ENCODE results near the gene OR5D18.
"Not testable (repeated sequence)": the region's sequence is repeated elsewhere in the genome, so short reads cannot be mapped to it uniquely, and the experiment has no call there.

Gene OR5D18

DNA sequence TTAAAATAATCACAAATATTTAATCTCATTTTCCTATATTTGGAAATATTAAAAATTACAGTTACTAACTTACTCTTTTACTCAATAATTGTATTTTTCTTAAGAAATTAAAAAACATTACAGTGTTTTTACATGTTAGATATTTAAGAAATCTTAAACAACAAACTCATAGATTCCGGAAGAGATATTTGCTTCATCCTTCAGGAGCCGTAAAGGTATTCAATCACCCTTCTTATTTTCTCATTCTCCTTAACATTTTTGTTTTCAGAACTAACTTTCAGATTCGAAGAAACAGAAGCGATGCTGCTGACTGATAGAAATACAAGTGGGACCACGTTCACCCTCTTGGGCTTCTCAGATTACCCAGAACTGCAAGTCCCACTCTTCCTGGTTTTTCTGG is at the start of gene OR5D18:
Gene OR5D18 (plus strand): TSS at position 301 of the 400 bp plus-strand sequence. CDS start 0 bp downstream, at position 301.
- H3K9me3 Mint-ChIP-seq = peaks cover 8 to 11% of the 10 kb centered on the region in 2 donors
- DNase-seq (no peak), ATAC-seq (replicated peaks) (no peak)
- H3K4me3 Mint-ChIP-seq = no peak within 1 kb of the TSS
- H3K36me3 Mint-ChIP-seq = no peaks in the 10 kb centered on the region
- H3K4me1 Mint-ChIP-seq = no peaks in the 10 kb centered on the region
- H3K27me3 Mint-ChIP-seq = no peaks in the 10 kb centered on the region
- H3K27ac Mint-ChIP-seq = no peak within 1 kb of the TSS

DNA sequence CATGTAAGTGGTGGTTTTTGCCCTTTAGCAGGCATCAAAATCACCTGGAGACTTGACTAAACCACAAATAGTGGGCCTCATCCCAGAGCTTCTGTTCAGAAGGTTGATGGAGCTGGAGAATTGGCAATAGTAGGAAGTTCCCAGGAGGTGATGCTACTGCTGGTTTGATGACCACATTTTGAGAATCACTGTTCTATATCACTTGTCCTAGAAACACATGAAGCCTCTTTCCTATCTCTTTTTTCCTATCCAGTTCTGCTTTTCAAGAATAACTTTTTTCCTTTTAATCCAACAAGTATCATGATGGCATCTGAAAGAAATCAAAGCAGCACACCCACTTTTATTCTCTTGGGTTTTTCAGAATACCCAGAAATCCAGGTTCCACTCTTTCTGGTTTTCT is 46.3 kb upstream of the OR5D18 start, which contains the start of gene OR5D13:
Gene OR5D13 (plus strand): TSS at position 301 of the 400 bp plus-strand sequence. CDS start 0 bp downstream, at position 301.
- ATAC-seq (replicated peaks) (no peak), DNase-seq (no peak)
- Mint-ChIP-seq H3K9me3 (peaks cover 3 to 5% of the 10 kb centered on the region in 2 donors), H3K36me3 (no peaks in the 10 kb centered on the region), H3K4me3 (no peak within 1 kb of the TSS), H3K4me1 (no peaks in the 10 kb centered on the region), H3K27ac (no peak within 1 kb of the TSS), H3K27me3 (no peaks in the 10 kb centered on the region)

DNA sequence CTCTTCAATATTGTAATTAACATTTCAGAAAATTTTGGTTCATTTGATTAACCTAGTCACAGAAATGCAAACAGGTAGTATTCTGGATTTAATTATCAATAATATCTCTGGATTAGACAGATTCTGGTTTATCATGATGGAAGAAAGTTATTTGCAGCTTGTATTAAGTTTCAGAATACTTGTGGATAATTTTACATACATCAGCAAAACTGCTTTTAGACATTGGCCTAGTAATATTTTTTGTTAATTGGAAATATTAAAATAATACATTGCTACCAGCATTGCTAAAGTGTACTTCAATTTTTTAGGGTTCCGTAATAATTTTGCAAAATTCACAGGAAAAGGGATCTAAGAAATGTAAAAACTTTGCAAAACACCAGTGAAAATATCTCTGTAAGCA is 27.8 kb upstream of the OR5D18 start:
- Mint-ChIP-seq H3K36me3 (no peaks in the 10 kb centered on the region), H3K4me3 (no peak overlapping the region)
- ATAC-seq (replicated peaks) = no peak

DNA sequence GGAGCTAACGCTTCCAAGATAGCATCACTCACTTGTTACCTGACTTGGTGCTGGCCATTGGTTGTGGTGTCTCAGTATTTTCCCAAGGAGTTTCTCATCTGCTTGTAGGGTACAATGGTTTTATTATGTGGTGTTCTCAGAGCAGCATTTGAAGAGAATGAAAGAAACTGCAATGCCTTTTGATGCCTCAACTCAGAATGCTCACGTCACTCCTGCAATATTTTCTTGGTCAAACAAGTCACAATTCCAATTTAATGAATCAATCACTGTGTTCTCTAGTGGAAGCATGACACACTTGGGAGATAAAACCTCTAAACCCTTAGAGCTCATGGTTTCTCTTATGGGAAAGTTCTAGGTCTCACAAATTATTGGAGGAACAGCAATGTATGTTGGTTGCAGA is 26.1 kb upstream of the OR5D18 start:
- Mint-ChIP-seq H3K27me3 (no peaks in the 10 kb centered on the region), H3K4me3 (no peak overlapping the region), H3K4me1 (no peaks in the 10 kb centered on the region), H3K9me3 (peaks cover 5 to 6% of the 10 kb centered on the region in 2 donors), H3K36me3 (no peaks in the 10 kb centered on the region), H3K27ac (no peak overlapping the region)
- DNase-seq (no peak), ATAC-seq (replicated peaks) (no peak)

More for the DNA sequence above, 27.8 kb upstream of the OR5D18 start:
- Mint-ChIP-seq H3K9me3 (peaks cover 5 to 8% of the 10 kb centered on the region in 2 donors), H3K27ac (no peak overlapping the region), H3K4me1 (no peaks in the 10 kb centered on the region), H3K27me3 (no peaks in the 10 kb centered on the region)
- DNase-seq = no peak

DNA sequence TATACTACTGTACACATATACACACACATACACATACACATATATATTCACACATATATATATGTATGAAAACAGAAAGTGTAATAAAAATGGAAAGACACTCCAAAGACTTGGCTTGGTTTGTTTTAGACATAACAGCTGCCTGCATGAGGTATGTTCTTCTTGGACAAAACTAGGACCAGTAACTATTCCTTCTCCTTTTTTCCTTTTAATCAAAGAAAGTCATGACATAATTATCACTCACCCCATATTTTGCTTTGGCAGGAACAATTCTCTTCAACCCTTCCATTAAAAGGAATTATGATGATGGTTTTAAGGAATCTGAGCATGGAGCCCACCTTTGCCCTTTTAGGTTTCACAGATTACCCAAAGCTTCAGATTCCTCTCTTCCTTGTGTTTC is 24.2 kb upstream of the OR5D18 start, which contains the start of gene OR5D14:
Gene OR5D14 (plus strand): TSS at position 301 of the 400 bp plus-strand sequence. CDS start 0 bp downstream, at position 301.
- H3K4me1 Mint-ChIP-seq = no peaks in the 10 kb centered on the region
- no peaks in the 10 kb centered on the region for H3K36me3 Mint-ChIP-seq
- no peak for DNase-seq
- no peak within 1 kb of the TSS for H3K27ac Mint-ChIP-seq
- H3K27me3 Mint-ChIP-seq = no peaks in the 10 kb centered on the region
- H3K9me3 Mint-ChIP-seq = peaks cover 10 to 12% of the 10 kb centered on the region in 2 donors
- no peak within 1 kb of the TSS for H3K4me3 Mint-ChIP-seq
- no peak for ATAC-seq (replicated peaks)

DNA sequence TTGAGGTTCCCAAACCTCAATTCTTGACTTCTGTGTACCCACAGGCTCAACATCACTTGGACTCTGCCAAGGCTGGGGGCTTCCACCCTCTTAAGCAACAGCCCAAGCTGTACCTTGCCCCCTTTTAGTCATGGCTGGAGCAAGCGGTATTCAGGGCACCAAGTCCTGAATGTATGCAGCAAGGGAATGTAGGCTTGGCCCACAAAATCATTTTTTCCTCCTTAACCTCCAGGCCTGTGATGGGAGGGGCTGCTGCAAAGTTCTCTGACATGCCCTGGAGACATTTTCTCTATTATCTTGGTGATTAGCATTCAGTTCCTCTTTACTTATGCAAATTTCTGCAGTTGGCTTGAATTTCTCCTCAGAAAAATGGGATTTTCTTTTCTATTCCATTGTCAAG is 13.2 kb upstream of the OR5D18 start:
- Mint-ChIP-seq H3K36me3 (no peaks in the 10 kb centered on the region), H3K4me1 (no peaks in the 10 kb centered on the region), H3K4me3 (no peak overlapping the region), H3K27me3 (no peaks in the 10 kb centered on the region), H3K9me3 (peaks cover 18 to 22% of the 10 kb centered on the region in 2 donors), H3K27ac (no peak overlapping the region)
- no peak for ATAC-seq (replicated peaks)
- no peak for DNase-seq

DNA sequence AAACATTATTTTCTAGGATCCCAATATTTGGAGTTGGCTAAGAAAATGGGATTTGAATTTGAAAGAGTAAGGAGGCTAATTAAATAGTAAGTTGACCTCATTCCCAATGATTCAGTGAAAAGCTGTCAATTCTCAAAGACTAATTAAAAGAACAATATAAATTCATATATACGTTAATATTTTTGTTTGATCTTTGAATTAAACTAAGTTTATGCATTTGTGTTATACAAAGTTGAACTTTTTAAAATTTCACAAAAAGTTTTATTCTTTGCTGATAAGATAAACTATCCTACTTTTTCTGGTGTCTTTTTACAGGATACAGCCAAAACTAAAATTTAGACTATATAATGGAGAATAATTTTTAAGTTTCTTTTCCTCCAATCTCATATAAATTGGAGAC is 8.4 kb upstream of the OR5D18 start, which contains the start of gene OR5L1:
Gene OR5L1 (plus strand): TSS at position 301 of the 400 bp plus-strand sequence. CDS start 100 bp downstream, outside the sequence.
- H3K9me3 Mint-ChIP-seq = peaks cover 11 to 14% of the 10 kb centered on the region in 2 donors
- no peaks in the 10 kb centered on the region for H3K4me1 Mint-ChIP-seq
- no peak for ATAC-seq (replicated peaks)
- no peak within 1 kb of the TSS for H3K4me3 Mint-ChIP-seq
- H3K27me3 Mint-ChIP-seq = no peaks in the 10 kb centered on the region
- no peak for DNase-seq
- H3K27ac Mint-ChIP-seq = no peak within 1 kb of the TSS
- no peaks in the 10 kb centered on the region for H3K36me3 Mint-ChIP-seq

DNA sequence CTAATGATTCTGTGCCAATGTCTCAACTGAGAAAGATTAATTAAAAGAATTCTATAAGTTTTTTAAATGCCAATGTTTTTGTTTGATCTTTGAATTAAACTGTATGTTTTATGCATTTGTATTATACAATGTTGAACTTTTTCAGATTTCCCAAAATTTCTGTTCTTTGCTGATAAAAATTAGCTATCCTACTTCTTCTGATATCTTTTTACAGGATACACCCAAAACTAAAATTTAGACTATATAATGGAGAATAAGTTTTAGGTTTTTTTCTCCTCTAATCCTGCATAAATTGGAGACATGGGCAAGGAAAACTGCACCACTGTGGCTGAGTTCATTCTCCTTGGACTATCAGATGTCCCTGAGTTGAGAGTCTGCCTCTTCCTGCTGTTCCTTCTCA is 7.5 kb downstream of the OR5D18 start, which contains the start of gene OR5L2:
Gene OR5L2 (plus strand): TSS at position 301 of the 400 bp plus-strand sequence. CDS start 0 bp downstream, at position 301.
- Mint-ChIP-seq H3K27ac (no peak within 1 kb of the TSS), H3K36me3 (no peaks in the 10 kb centered on the region), H3K4me3 (no peak within 1 kb of the TSS), H3K27me3 (no peaks in the 10 kb centered on the region), H3K4me1 (no peaks in the 10 kb centered on the region), H3K9me3 (peaks cover 4 to 6% of the 10 kb centered on the region in 2 donors)
- DNase-seq (no peak), ATAC-seq (replicated peaks) (no peak)

DNA sequence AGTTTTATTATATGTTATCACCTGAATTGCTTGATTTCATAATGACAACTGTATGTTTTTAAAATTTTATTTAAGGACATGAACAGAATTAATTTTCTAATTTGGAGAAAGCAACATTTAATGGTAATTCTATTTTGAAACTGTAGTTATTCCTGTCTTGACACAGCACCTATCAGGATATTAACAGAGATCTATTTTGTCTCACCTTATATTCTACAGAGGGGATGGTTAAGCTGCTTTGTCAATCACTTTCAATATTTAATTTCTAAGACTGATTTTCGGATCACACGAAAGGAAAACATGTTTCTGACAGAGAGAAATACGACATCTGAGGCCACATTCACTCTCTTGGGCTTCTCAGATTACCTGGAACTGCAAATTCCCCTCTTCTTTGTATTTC is 19.0 kb downstream of the OR5D18 start, which contains the start of gene OR5D16:
Gene OR5D16 (plus strand): TSS at position 301 of the 400 bp plus-strand sequence. CDS start 0 bp downstream, at position 301.
- DNase-seq (no peak), ATAC-seq (replicated peaks) (no peak)
- H3K4me1 Mint-ChIP-seq = no peaks in the 10 kb centered on the region
- H3K27ac Mint-ChIP-seq = no peak within 1 kb of the TSS
- H3K36me3 Mint-ChIP-seq = no peaks in the 10 kb centered on the region
- no peaks in the 10 kb centered on the region for H3K27me3 Mint-ChIP-seq
- H3K9me3 Mint-ChIP-seq = peaks cover 8 to 10% of the 10 kb centered on the region in 2 donors
- H3K4me3 Mint-ChIP-seq = no peak within 1 kb of the TSS

DNA sequence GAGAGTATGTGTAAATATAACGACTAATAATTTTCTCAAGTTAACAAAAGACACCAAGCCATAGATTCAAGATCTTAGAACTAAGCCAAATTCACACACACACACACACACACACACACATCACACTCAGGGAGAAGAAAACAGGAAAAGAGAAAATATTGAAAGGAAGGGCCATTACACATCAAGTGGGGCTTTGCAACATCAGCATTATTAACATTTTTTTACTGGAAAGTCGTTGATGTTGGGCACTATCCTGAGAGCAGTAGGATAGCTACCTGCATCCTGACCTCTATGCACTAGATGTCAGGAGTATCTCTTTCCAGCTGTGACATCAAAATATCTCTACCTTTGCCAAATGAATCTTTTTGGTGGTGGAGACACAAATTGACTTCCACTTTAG is 28.0 kb downstream of the OR5D18 start:
- no peak overlapping the region for H3K4me3 Mint-ChIP-seq
- no peak overlapping the region for H3K27ac Mint-ChIP-seq
- H3K4me1 Mint-ChIP-seq = no peaks in the 10 kb centered on the region
- no peak for ATAC-seq (replicated peaks)
- no peaks in the 10 kb centered on the region for H3K27me3 Mint-ChIP-seq
- peaks cover 0 to 3% of the 10 kb centered on the region in 2 donors for H3K9me3 Mint-ChIP-seq
- DNase-seq = no peak
- no peaks in the 10 kb centered on the region for H3K36me3 Mint-ChIP-seq

DNA sequence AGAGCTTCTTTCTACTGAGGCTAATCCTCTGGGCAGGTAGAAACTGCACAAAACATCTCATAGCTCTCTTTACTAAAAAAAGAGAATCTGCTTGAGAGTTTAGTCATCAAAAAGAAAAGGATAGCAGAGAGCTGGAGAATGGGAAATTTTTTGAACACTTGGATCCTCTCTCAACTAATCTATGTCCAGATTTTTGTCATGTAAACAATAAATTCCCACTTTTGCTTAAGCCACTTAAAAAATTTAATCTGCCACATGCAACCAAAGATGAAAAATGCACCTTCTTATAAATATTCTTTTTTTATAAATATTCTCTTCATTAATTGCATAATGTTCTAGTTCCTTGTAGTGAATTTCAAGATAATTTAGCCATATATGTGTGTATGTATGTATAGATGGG is 29.6 kb downstream of the OR5D18 start:
- ATAC-seq (replicated peaks) (no peak), DNase-seq (no peak)
- peaks cover 1 to 5% of the 10 kb centered on the region in 2 donors for H3K9me3 Mint-ChIP-seq
- no peaks in the 10 kb centered on the region for H3K36me3 Mint-ChIP-seq
- H3K27ac Mint-ChIP-seq = no peak overlapping the region
- no peak overlapping the region for H3K4me3 Mint-ChIP-seq
- no peaks in the 10 kb centered on the region for H3K4me1 Mint-ChIP-seq
- no peaks in the 10 kb centered on the region for H3K27me3 Mint-ChIP-seq

DNA sequence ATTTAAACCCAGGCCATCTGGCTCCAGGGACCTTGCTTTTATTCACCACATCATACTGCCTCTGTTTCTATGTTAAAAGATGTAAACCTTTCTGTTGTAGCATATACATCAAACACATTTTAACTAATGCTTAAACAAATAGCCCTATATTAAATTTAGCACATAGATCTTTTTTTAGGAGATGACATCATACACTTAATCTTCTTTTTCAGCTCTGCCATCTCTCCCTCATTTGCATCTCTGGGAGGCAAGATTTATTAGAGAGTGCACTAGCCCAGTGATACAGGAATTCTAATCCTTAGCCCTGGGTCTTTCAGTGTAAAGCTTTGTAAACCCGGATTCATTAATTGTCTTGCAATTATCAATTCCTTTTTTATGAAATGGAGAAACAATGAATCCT is 32.7 kb downstream of the OR5D18 start:
- Mint-ChIP-seq H3K4me1 (no peaks in the 10 kb centered on the region), H3K36me3 (no peaks in the 10 kb centered on the region), H3K9me3 (peaks cover 4 to 9% of the 10 kb centered on the region in 2 donors), H3K4me3 (no peak overlapping the region), H3K27ac (no peak overlapping the region), H3K27me3 (no peaks in the 10 kb centered on the region)
- no peak for ATAC-seq (replicated peaks)
- DNase-seq = no peak

DNA sequence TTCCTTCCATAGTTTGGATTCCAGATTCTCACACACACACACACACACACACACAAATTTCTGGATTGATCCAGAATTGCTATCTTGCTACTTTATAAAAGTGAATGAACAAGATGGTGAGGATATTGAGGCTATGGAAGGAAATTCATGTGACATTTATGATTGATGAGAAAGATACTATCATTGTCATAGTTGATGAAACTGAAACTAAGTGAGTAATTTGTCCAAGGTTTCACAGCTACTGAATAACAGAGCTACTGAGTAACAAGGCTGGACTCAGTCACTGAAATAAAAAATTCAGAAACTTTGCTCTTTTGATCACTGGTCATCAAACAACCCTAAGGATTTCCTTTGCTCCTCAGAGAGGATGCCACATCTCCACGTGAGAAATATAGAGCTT is 35.3 kb downstream of the OR5D18 start:
- H3K27ac Mint-ChIP-seq = no peak overlapping the region
- no peaks in the 10 kb centered on the region for H3K4me1 Mint-ChIP-seq
- no peaks in the 10 kb centered on the region for H3K27me3 Mint-ChIP-seq
- no peak for DNase-seq
- peaks cover 4 to 6% of the 10 kb centered on the region in 2 donors for H3K9me3 Mint-ChIP-seq
- H3K36me3 Mint-ChIP-seq = no peaks in the 10 kb centered on the region
- ATAC-seq (replicated peaks) = no peak
- no peak overlapping the region for H3K4me3 Mint-ChIP-seq

DNA sequence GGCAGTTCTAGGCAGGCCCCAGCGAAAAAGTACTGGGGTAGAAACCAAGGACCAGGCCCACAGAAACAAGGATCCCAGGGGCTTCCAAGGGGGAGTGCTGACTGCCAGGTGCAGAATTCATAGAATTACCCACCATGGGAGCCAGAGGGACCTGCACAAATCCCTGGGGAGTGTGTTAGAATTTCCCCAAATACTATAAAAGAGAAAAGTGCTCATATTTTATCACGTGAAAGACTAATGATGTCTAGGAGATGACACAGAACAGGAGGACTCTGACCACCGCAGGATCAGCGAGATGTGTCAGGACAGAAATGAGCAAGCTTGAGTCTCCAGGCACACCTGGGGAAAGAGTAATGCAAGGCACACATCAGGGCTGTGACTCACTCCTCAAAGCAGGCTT is 47.9 kb downstream of the OR5D18 start:
- not testable (repeated sequence) for H3K27me3 Mint-ChIP-seq; H3K27ac Mint-ChIP-seq; ATAC-seq (replicated peaks); H3K36me3 Mint-ChIP-seq; DNase-seq; H3K9me3 Mint-ChIP-seq; H3K4me1 Mint-ChIP-seq; H3K4me3 Mint-ChIP-seq

Measured in stimulated activated naive B cell treated with anti-CD40 and anti-IgM and Interleukin-4, amounts not matched to agents 10 μg/mL and 1 μg/mL and 100 μg/mL, for 72 hours (primary cell).